CD4-positive, alpha-beta T cell (primary cell): Measurements from ENCODE around the gene PPP6C. TPM values are rescaled to one million over a fixed set of nuclear protein-coding genes. Genes with fewer than 3 reads are reported as not detected.

Experiments used
- ATAC-seq: fragments of 200-7000 bp; cut with Tn5 transposase; one replicate; pipeline ENCODE4 v1.10.0; 2022; ENCODE audit warnings: mild to moderate bottlenecking; ENCODE audit not compliant: poor library complexity
- CTCF ChIA-PET: fragments of 350-600 bp; sonication (Branson Sonifier 250); formaldehyde crosslinking; loops from one replicate; lab custom pipeline; 2021; ENCODE audit warnings: antibody characterized with exemption, inconsistent platforms; lab: Charles Lee
- POLR2A ChIA-PET: fragments of 350-600 bp; sonication (Branson Sonifier 250); formaldehyde crosslinking; loops from one replicate; lab custom pipeline; 2021; ENCODE audit warnings: antibody characterized with exemption, inconsistent platforms; lab: Charles Lee
- DNase-seq, 14 experiments: peaks; one replicate each; pipeline ENCODE4 v3.0.0-alpha.2; 2013 to 2020; ENCODE audit warnings: mixed read lengths in 2 of 14
- H3K27ac ChIP-seq, 2 donors: one replicate each; pipeline versions ENCODE4 v1.5.1 to v1.7.0; 2013; ENCODE audit warnings: low read length in 2 of 2, low read depth in 1 of 2, mild to moderate bottlenecking in 1 of 2
- H3K27me3 ChIP-seq, 2 experiments: 1 replicate in 1 of 2; 2 replicates in 1 of 2; pipeline versions ENCODE4 v1.6.1 to v1.7.0; 2013; ENCODE audit warnings: low read length in 2 of 2, control low read depth in 1 of 2, mild to moderate bottlenecking in 1 of 2, moderate library complexity in 1 of 2; ENCODE audit not compliant: insufficient read depth in 2 of 2, control insufficient read depth in 1 of 2
- H3K36me3 ChIP-seq: one replicate; pipeline ENCODE4 v1.6.1; 2013; ENCODE audit warnings: low read length, control low read depth; ENCODE audit not compliant: insufficient read depth
- H3K4me1 ChIP-seq: one replicate; pipeline ENCODE4 v1.6.1; 2013; ENCODE audit warnings: low read length, control low read depth; ENCODE audit not compliant: insufficient read depth
- H3K4me3 ChIP-seq: one replicate; pipeline ENCODE4 v1.5.1; 2013; ENCODE audit warnings: mild to moderate bottlenecking, low read length, moderate library complexity
- H3K9me3 ChIP-seq, 2 experiments: 1 replicate in 1 of 2; 2 replicates in 1 of 2; pipeline versions ENCODE4 v1.6.1 to v1.7.0; 2013; ENCODE audit warnings: low read length in 2 of 2, mild to moderate bottlenecking in 2 of 2, control low read depth in 1 of 2, moderate library complexity in 1 of 2; ENCODE audit not compliant: control insufficient read depth in 1 of 2, insufficient read depth in 1 of 2
- H3K27ac Mint-ChIP-seq: one replicate; pipeline ENCODE4 v1.8.0; 2020; ENCODE audit warnings: mixed read lengths
- H3K27me3 Mint-ChIP-seq: one replicate; pipeline ENCODE4 v1.8.0; 2021; ENCODE audit warnings: mixed read lengths
- H3K36me3 Mint-ChIP-seq: one replicate; pipeline ENCODE4 v1.8.0; 2021; ENCODE audit warnings: low read depth, mixed read lengths
- H3K4me1 Mint-ChIP-seq: one replicate; pipeline ENCODE4 v1.8.0; 2021; ENCODE audit warnings: low read depth, mixed read lengths
- H3K4me3 Mint-ChIP-seq: one replicate; pipeline ENCODE4 v1.8.0; 2020; ENCODE audit warnings: mild to moderate bottlenecking, mixed read lengths
- H3K9me3 Mint-ChIP-seq: one replicate; pipeline ENCODE4 v1.8.0; 2020; ENCODE audit warnings: mixed read lengths
- intact Hi-C, 2 experiments: fragments of 100-400 bp; cut with DNase I in 1 of 2; cut with micrococcal nuclease in 1 of 2; formaldehyde crosslinking; loops; one replicate each; pipeline versions ENCODE4 v1.15.1 to v1.9.0; 2023 to 2025; cut with DNase I, micrococcal nuclease
- total RNA-seq, 174 experiments: library from RNA in 2 of 174; stranded (reverse) in 2 of 174; gene quantifications; one replicate each; pipeline ENCODE4 v1.2.3 and lab custom pipeline; 2021 to 2026
- TF ChIP-seq, protein P1 (sequence below): fragments of 200-600 bp; IDR thresholded peaks from one replicate; pipeline ENCODE4 v1.8.0; 2022; ENCODE audit warnings: antibody characterized with exemption, mild to moderate bottlenecking

The PPP6C gene
- total RNA-seq, 2 experiments from 2014 or later, result 32.9 to 35.3 TPM

DNA sequence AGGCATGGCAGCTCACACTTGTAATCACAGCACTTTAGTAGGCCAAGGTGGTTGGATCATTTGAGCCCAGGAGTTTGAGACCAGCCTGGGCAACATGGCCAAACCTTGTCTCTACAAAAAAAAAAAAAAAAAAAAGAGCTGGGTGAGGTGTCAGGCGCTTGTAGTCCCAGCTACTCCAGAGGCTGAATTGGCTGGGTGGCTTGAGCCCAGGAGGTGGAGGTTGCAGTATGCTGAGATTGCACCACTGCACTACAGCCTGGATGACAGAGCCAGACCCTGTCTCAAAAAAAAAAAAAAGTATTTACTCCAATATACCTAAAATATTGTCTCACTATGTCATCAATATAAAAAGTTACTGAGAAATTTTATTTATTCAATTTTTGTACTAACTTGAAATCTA, 49.0 kb downstream of the PPP6C start:
- ChIA-PET CTCF (interaction anchor here (0.8 kb wide), 1 partner anchor 59 kb away, joined by 4 read pairs; no protein-coding TSS in a partner anchor), POLR2A (interaction anchor here (1.1 to 1.8 kb wide), 2 partner anchors 9 to 14 kb away, joined by 3 read pairs; no protein-coding TSS in a partner anchor)
- TF ChIP-seq, protein P1, sequence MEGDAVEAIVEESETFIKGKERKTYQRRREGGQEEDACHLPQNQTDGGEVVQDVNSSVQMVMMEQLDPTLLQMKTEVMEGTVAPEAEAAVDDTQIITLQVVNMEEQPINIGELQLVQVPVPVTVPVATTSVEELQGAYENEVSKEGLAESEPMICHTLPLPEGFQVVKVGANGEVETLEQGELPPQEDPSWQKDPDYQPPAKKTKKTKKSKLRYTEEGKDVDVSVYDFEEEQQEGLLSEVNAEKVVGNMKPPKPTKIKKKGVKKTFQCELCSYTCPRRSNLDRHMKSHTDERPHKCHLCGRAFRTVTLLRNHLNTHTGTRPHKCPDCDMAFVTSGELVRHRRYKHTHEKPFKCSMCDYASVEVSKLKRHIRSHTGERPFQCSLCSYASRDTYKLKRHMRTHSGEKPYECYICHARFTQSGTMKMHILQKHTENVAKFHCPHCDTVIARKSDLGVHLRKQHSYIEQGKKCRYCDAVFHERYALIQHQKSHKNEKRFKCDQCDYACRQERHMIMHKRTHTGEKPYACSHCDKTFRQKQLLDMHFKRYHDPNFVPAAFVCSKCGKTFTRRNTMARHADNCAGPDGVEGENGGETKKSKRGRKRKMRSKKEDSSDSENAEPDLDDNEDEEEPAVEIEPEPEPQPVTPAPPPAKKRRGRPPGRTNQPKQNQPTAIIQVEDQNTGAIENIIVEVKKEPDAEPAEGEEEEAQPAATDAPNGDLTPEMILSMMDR, result no peak
- no peaks in the 10 kb centered on the region for H3K9me3 Mint-ChIP-seq
- Histone ChIP-seq H3K36me3 (peaks cover 8% of the 10 kb centered on the region), H3K9me3 (no peaks in the 10 kb centered on the region), H3K27ac (no peak overlapping the region), H3K27me3 (no peaks in the 10 kb centered on the region), H3K4me3 (no peak overlapping the region), H3K4me1 (peaks cover 21% of the 10 kb centered on the region)
- no peak for DNase-seq
- no peak for ATAC-seq
- no peak overlapping the region for H3K27ac Mint-ChIP-seq
- H3K4me1 Mint-ChIP-seq, result peaks cover 36% of the 10 kb centered on the region
- no peak overlapping the region for H3K4me3 Mint-ChIP-seq
- H3K27me3 Mint-ChIP-seq, result no peaks in the 10 kb centered on the region
- intact Hi-C loops, result loop anchor here in 1 of 2 experiments (5.0 to 10.0 kb wide), 2 partner anchors 106 to 278 kb away; partner anchors contain the start of genes ARPC5L and RPL35
- H3K36me3 Mint-ChIP-seq, result peaks cover 19% of the 10 kb centered on the region

DNA sequence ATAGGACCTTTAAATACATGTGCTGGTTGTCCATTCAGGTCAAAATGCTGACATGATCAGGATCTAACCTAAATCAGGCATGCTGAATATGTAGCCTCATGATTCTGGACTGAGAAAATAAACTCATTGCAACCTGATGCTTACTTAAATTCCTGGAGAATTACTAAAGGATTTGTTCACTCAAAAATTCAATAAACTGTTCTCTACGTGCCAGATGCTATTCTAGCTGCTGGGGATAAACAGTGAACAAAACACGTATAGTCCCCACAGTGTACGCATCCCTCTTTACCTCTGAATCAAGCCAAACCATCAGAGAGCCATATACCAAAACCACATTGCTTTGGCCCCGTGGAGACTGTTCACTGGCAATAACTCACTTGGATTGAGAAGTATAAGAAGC, 52.4 kb downstream of the PPP6C start:
- H3K27ac ChIP-seq, result no peak overlapping the region
- peaks cover 8% of the 10 kb centered on the region for H3K36me3 ChIP-seq
- H3K36me3 Mint-ChIP-seq, result peaks cover 27% of the 10 kb centered on the region
- peaks cover 10% of the 10 kb centered on the region for H3K4me1 ChIP-seq
- H3K27ac Mint-ChIP-seq, result no peak overlapping the region
- no peaks in the 10 kb centered on the region for H3K27me3 ChIP-seq
- intact Hi-C loops, result no loop called here
- peaks cover 8% of the 10 kb centered on the region for H3K9me3 Mint-ChIP-seq
- TF ChIP-seq, protein P1, result no peak
- peaks cover 39% of the 10 kb centered on the region for H3K4me1 Mint-ChIP-seq
- ChIA-PET CTCF (no interaction called here), POLR2A (no interaction called here)
- H3K4me3 Mint-ChIP-seq, result no peak overlapping the region
- H3K4me3 ChIP-seq, result no peak overlapping the region
- no peaks in the 10 kb centered on the region for H3K27me3 Mint-ChIP-seq
- no peaks in the 10 kb centered on the region for H3K9me3 ChIP-seq
- no peak for ATAC-seq
- no peak for DNase-seq

DNA sequence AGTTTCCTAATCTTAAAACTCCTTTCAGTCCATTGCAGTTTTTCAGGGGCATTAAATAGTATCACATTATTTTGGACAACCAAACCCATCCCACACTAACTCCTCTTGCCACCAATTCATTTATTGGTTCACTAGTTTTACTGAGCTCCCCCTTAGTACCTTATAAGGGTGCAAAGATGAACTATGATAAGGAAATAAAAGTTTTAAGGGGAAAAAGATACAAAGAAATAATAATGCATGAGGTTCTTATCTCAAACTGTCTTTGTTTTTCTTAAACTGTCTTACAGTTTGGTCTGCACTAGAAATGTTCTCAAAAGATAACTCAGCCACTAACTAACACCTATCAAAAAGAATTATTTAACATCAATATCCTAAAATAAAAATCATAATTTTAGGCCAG, 54.6 kb downstream of the PPP6C start:
- Histone ChIP-seq H3K36me3 (peaks cover 7% of the 10 kb centered on the region), H3K4me1 (peaks cover 2% of the 10 kb centered on the region), H3K4me3 (no peak overlapping the region), H3K27me3 (no peaks in the 10 kb centered on the region), H3K27ac (no peak overlapping the region), H3K9me3 (no peaks in the 10 kb centered on the region)
- POLR2A ChIA-PET, result no interaction called here
- Mint-ChIP-seq H3K4me3 (no peak overlapping the region), H3K4me1 (peaks cover 37% of the 10 kb centered on the region), H3K27me3 (no peaks in the 10 kb centered on the region), H3K27ac (no peak overlapping the region), H3K9me3 (peaks cover 8% of the 10 kb centered on the region), H3K36me3 (peaks cover 29% of the 10 kb centered on the region)
- CTCF ChIA-PET, result interaction anchor here (0.6 kb wide), 1 partner anchor 162 kb away, joined by 3 read pairs; no protein-coding TSS in a partner anchor
- no peak for ATAC-seq
- TF ChIP-seq, protein P1, result no peak
- no peak for DNase-seq
- intact Hi-C loops, result no loop called here
